NT2/D1 (cell line): ENCODE measurements around the gene FKBP5.

Experiments used
- SUZ12 ChIP-seq: IDR thresholded peaks from 2 replicates; pipeline ENCODE4 v1.6.1; 2011; ENCODE audit not compliant: insufficient read length, insufficient read depth; ENCODE audit errors: extremely low read depth
- YY1 ChIP-seq: IDR thresholded peaks from 2 replicates; pipeline ENCODE4 v1.6.1; 2011; ENCODE audit not compliant: insufficient read length, insufficient read depth
- ZNF274 ChIP-seq: IDR thresholded peaks from 2 replicates; pipeline ENCODE4 v1.6.1; 2011; ENCODE audit warnings: mild to moderate bottlenecking, low read depth, low read length

DNA sequence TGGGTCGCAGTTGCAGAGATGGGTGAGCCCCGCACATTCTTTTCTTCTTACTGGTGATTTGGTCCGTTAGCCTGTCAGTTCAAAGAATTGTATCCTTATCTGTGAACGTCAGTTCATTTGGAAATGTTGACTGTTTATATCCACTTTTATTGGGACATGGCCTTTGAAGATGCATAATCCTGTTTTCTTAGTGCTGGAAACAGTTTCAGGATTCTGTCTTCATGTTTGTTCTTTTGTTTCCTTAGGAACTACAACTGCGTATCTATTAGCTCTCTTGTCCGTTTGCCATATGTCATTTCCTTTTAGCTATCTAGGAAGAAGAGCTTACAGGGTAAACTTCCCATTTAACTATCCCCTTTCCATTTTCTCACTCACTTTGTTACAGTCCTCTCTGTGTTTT is 141.0 kb downstream of the FKBP5 start:
- TF ChIP-seq YY1 = no peak
- TF ChIP-seq SUZ12 = no peak
- TF ChIP-seq ZNF274 = no peak
